BE2C (cell line): Measurements from ENCODE around the gene NF1.
"Not testable (repeated sequence)": the region's sequence is repeated elsewhere in the genome, so short reads cannot be mapped to it uniquely, and the experiment has no call there.

Experiments used
- DNase-seq: peaks from one replicate; pipeline ENCODE4 v3.0.0-alpha.2; 2020
- H3K27me3 ChIP-seq: fragments of 250-450 bp; sonication (Bioruptor Pico); 2 replicates; pipeline ENCODE4 v1.5.1; 2020; ENCODE audit warnings: mild to moderate bottlenecking
- H3K36me3 ChIP-seq: fragments of 250-450 bp; sonication (Bioruptor Pico); 2 replicates; pipeline ENCODE4 v1.5.1; 2020; ENCODE audit warnings: mild to moderate bottlenecking
- H3K4me1 ChIP-seq: fragments of 250-450 bp; sonication (Bioruptor Pico); 2 replicates; pipeline ENCODE4 v1.5.1; 2020
- H3K4me3 ChIP-seq: 2 replicates; pipeline ENCODE4 v1.5.1; 2011; ENCODE audit warnings: low read depth, low read length
- H3K9me3 ChIP-seq: fragments of 250-450 bp; sonication (Bioruptor Pico); 2 replicates; pipeline ENCODE4 v1.5.1; 2020
- CTCF ChIP-seq: IDR thresholded peaks from 2 replicates; pipeline ENCODE4 v1.5.1; 2012; ENCODE audit warnings: mild to moderate bottlenecking, low read depth, low read length

Gene NF1

GRCh38 chr17:31310260-31310659 is 215.5 kb downstream of the NF1 start:
- no peak for TF ChIP-seq CTCF
- Histone ChIP-seq H3K36me3 (no peaks in the 10 kb centered on the region), H3K9me3 (no peaks in the 10 kb centered on the region), H3K4me1 (no peaks in the 10 kb centered on the region), H3K4me3 (no peak overlapping the region), H3K27me3 (no peaks in the 10 kb centered on the region)
- no peak for DNase-seq

GRCh38 chr17:31310886-31311285 is 216.1 kb downstream of the NF1 start:
- Histone ChIP-seq H3K36me3 (no peaks in the 10 kb centered on the region), H3K27me3 (no peaks in the 10 kb centered on the region), H3K4me3 (no peak overlapping the region), H3K4me1 (no peaks in the 10 kb centered on the region), H3K9me3 (no peaks in the 10 kb centered on the region)
- TF ChIP-seq CTCF, result no peak
- DNase-seq, result no peak

GRCh38 chr17:31311526-31311925 is 216.7 kb downstream of the NF1 start:
- no peak for TF ChIP-seq CTCF
- no peaks in the 10 kb centered on the region for H3K9me3 ChIP-seq
- no peaks in the 10 kb centered on the region for H3K27me3 ChIP-seq
- DNase-seq, result no peak
- no peaks in the 10 kb centered on the region for H3K36me3 ChIP-seq
- no peak overlapping the region for H3K4me3 ChIP-seq
- no peaks in the 10 kb centered on the region for H3K4me1 ChIP-seq

DNA sequence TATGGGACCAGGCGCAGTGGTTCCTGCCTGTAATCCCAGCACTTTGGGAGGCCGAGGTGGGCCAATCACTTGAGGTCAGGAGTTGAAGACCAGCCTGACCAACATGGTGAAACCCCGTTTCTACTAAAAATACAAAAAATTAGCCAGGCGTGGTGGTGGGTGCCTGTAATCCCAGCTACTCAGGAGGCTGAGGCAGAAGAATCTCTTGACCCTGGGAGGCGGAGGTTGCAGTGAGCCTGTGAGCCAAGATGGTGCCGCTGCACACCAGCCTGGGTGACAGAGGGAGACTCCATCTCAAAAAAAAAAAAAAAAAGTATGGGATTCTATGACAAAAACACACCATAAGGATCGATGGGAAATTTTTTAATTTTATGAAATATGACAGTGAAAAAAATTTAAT is 217.4 kb downstream of the NF1 start:
- DNase-seq, H3K36me3 ChIP-seq, H3K4me3 ChIP-seq, H3K9me3 ChIP-seq, H3K4me1 ChIP-seq, H3K27me3 ChIP-seq: not testable (repeated sequence)

DNA sequence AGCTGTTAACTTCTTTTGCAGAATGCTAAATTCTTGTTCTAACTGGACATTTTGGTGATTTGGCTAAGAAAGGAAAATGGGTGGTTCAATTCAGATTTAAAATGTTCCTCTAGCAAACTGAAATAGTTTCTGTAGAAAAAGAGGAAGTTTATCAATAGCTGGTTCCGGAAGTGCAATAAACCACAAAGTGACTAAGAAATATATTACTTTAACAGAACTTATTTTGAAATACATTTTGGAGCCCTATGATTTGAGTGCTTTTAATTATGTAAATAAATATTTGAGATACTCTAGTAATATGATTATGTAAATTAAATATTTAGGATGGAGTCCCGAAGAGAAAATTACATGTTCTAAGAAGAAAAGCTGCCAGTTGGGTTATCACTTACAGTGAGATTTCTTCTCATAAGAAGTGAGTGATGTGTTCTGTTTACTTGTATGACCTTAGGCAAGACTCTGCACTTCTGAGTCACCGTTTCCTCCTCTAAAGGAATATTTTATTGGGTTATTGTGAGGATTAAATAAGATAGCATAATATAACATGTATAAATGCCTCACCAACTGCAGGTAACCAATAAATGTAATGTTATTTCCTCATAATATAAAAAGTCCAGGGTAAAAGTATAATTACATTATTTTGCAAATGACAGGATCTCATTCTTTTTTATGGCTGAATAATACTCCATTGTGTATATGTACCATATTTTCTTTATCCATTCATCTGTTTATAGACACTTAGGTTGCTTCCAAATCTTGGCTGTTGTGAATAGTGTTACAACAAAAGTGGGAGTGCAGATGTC is 219.4 kb downstream of the NF1 start, which contains the start of gene EVI2B:
TSS of gene EVI2B (minus strand) at position 73 of the 800 bp plus-strand sequence. CDS start 8,445 bp downstream, outside the sequence.
- Histone ChIP-seq H3K27me3 (no peaks in the 10 kb centered on the region), H3K4me1 (no peaks in the 10 kb centered on the region), H3K4me3 (no peak within 1 kb of the TSS), H3K36me3 (no peaks in the 10 kb centered on the region), H3K9me3 (no peaks in the 10 kb centered on the region)
- DNase-seq, result no peak
- no peak for TF ChIP-seq CTCF

DNA sequence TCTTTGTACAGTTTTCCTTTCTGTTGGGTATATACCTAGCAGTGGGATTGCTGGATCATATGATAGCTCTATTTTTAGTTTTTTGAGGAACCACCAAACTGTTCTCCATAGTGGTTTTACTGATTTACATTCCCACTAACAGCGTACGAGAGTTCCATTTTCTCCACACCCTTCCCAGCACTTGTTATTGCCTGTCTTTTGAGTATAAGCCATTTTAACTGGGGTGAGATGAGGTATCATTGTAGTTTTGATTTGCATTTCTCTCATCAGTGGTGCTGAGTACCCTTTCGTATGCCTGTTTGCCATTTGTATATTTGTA is 220.0 kb downstream of the NF1 start:
- Histone ChIP-seq H3K36me3 (no peaks in the 10 kb centered on the region), H3K27me3 (no peaks in the 10 kb centered on the region), H3K4me3 (no peak overlapping the region), H3K4me1 (no peaks in the 10 kb centered on the region), H3K9me3 (no peaks in the 10 kb centered on the region)
- DNase-seq, result no peak
- no peak for TF ChIP-seq CTCF
